A673 (cell line): ENCODE results near the gene BCAS1. TPM values are rescaled to one million over a fixed set of nuclear protein-coding genes. Genes with fewer than 3 reads are reported as not detected.

Source experiments
- BruUV-seq: library from RNA; stranded (reverse); fragments of 400-500 nt; replicated peaks from 2 replicates; lab custom pipeline; 2021; lab: Mats Ljungman, UMichigan
- CTCF ChIA-PET: fragments of 300-600 bp; sonication (Branson Sonifier 250); formaldehyde crosslinking; loops from one replicate; lab custom pipeline; 2022; ENCODE audit warnings: antibody characterized with exemption; lab: Charles Lee
- POLR2A ChIA-PET: fragments of 300-600 bp; sonication (Branson Sonifier 250); formaldehyde crosslinking; loops from one replicate; lab custom pipeline; 2022; ENCODE audit warnings: antibody characterized with exemption; ENCODE audit not compliant: low non-redundant PET; lab: Charles Lee
- DNase-seq: peaks from one replicate; pipeline ENCODE4 v3.0.0-alpha.2; 2015; ENCODE audit warnings: low spot score
- H3K27ac ChIP-seq: fragments of 200-600 bp; sonication (generic); 2 replicates; pipeline ENCODE4 v1.5.1; 2016; ENCODE audit warnings: mixed run types, low read depth, mild to moderate bottlenecking, mixed read lengths, antibody characterized with exemption, low read length; ENCODE audit not compliant: poor library complexity, severe bottlenecking
- H3K27me3 ChIP-seq: fragments of 200-600 bp; sonication (generic); replicated peaks from 2 replicates; pipeline ENCODE4 v1.6.1; 2017; ENCODE audit warnings: mixed run types, low read depth, mild to moderate bottlenecking, mixed read lengths, antibody characterized with exemption, low read length; ENCODE audit not compliant: insufficient read depth, poor library complexity
- H3K36me3 ChIP-seq: fragments of 200-600 bp; sonication (generic); 2 replicates; pipeline ENCODE4 v1.6.1; 2016; ENCODE audit warnings: mixed run types, mild to moderate bottlenecking, mixed read lengths, antibody characterized with exemption, low read length; ENCODE audit not compliant: insufficient read depth, poor library complexity, severe bottlenecking
- H3K4me1 ChIP-seq: fragments of 200-600 bp; sonication (generic); 2 replicates; pipeline ENCODE4 v1.6.1; 2017; ENCODE audit warnings: mixed run types, mild to moderate bottlenecking, mixed read lengths, antibody characterized with exemption, low read length; ENCODE audit not compliant: insufficient read depth, poor library complexity, severe bottlenecking
- H3K4me3 ChIP-seq: fragments of 200-600 bp; sonication (generic); 2 replicates; pipeline ENCODE4 v1.5.1; 2016; ENCODE audit warnings: low read depth, mixed run types, mild to moderate bottlenecking, mixed read lengths, low read length; ENCODE audit not compliant: poor library complexity, severe bottlenecking
- H3K9me3 ChIP-seq: fragments of 200-600 bp; sonication (generic); 2 replicates; pipeline ENCODE4 v1.6.1; 2016; ENCODE audit warnings: mixed run types, low read depth, mild to moderate bottlenecking, mixed read lengths, antibody characterized with exemption, low read length; ENCODE audit not compliant: poor library complexity, severe bottlenecking
- CTCF ChIP-seq: fragments of 300-800, 200-600 bp; sonication (generic); conservative IDR thresholded peaks from 2 replicates; pipeline ENCODE4 v1.5.1; 2017; ENCODE audit warnings: low read depth, mild to moderate bottlenecking, antibody characterized with exemption, low read length, moderate library complexity, mixed read lengths
- EZH2 ChIP-seq: fragments of 200-600 bp; sonication (generic); IDR thresholded peaks from 2 replicates; pipeline ENCODE4 v1.6.1; 2017; ENCODE audit warnings: borderline replicate concordance, low read depth, mild to moderate bottlenecking, mixed read lengths, antibody characterized with exemption, low read length; ENCODE audit not compliant: poor library complexity, severe bottlenecking
- intact Hi-C: fragments of 100-400 bp; cut with micrococcal nuclease; formaldehyde crosslinking; loops from one replicate; pipeline ENCODE4 v1.10.0; 2022; ENCODE audit not compliant: unreplicated experiment
- total RNA-seq: library from RNA; stranded (reverse); gene quantifications from 2 replicates; pipeline ENCODE4 v1.2.3, GENCODE V29; 2021

BCAS1 gene
- total RNA-seq, 1 experiment from 2014 or later = 1.4 TPM

GRCh38 chr20:54002741-54003140 lies 67.7 kb downstream of the BCAS1 start:
- H3K36me3 ChIP-seq = no peaks in the 10 kb centered on the region
- ChIA-PET POLR2A (no interaction called here), CTCF (no interaction called here)
- BruUV-seq = no TSS peak
- no peaks in the 10 kb centered on the region for H3K4me1 ChIP-seq
- no peak overlapping the region for H3K27ac ChIP-seq
- peaks cover 8% of the 10 kb centered on the region for H3K9me3 ChIP-seq
- no peak for DNase-seq
- intact Hi-C loops = no loop called here
- TF ChIP-seq CTCF = no peak
- TF ChIP-seq EZH2 = no peak
- H3K27me3 ChIP-seq = peaks cover 3% of the 10 kb centered on the region
- H3K4me3 ChIP-seq = no peak overlapping the region

- TF ChIP-seq EZH2 = no peak
- TF ChIP-seq CTCF = no peak
- Histone ChIP-seq H3K9me3 (peaks cover 8% of the 10 kb centered on the region), H3K36me3 (no peaks in the 10 kb centered on the region), H3K4me3 (no peak overlapping the region), H3K27ac (no peak overlapping the region), H3K4me1 (no peaks in the 10 kb centered on the region), H3K27me3 (no peaks in the 10 kb centered on the region)
- DNase-seq = no peak
- CTCF ChIA-PET = interaction anchor here (0.7 kb wide), 1 partner anchor 510 kb away, joined by 3 read pairs; no protein-coding TSS in a partner anchor
- intact Hi-C loops = no loop called here
- POLR2A ChIA-PET = no interaction called here
- BruUV-seq = no TSS peak
Observed at GRCh38 chr20:54002056-54002575, 68.3 kb downstream of the BCAS1 start.

- no peak for DNase-seq
- peaks cover 8% of the 10 kb centered on the region for H3K9me3 ChIP-seq
- no peaks in the 10 kb centered on the region for H3K27me3 ChIP-seq
- H3K36me3 ChIP-seq = no peaks in the 10 kb centered on the region
- intact Hi-C loops = no loop called here
- BruUV-seq = no TSS peak
- no peaks in the 10 kb centered on the region for H3K4me1 ChIP-seq
- TF ChIP-seq CTCF (no peak), EZH2 (no peak)
- H3K4me3 ChIP-seq = no peak overlapping the region
- ChIA-PET POLR2A (no interaction called here), CTCF (no interaction called here)
- no peak overlapping the region for H3K27ac ChIP-seq
Observed at GRCh38 chr20:54000914-54001313, 69.5 kb downstream of the BCAS1 start.
